Superior temporal gyrus (tissue), 1 donor: Measurements from ENCODE around the gene MPHOSPH9.

ENCODE experiments used
- DNase-seq: peaks from one replicate; pipeline ENCODE4 v3.0.0-alpha.2; 2016; ENCODE audit errors: extremely low spot score

Gene MPHOSPH9

DNA sequence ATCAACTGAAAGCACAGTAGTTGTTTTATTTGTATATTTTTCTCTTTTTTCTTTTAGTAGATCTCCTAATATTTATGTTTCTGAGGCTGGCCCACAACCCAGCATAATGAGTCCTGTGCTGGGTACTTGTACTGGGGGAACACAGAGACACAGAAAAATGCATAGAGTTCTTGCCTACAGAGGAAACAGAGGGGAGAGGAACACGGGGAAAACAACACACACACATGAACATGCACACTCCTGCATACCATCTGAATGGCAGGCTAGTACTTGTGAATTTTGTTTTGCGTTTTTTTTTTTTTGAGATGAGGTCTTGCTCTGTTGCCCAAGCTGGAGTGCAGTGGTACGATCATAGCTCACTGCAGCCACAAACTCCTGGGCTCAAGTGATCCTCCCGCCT lies 103.3 kb downstream of the MPHOSPH9 start:
- DNase-seq: no peak

DNA sequence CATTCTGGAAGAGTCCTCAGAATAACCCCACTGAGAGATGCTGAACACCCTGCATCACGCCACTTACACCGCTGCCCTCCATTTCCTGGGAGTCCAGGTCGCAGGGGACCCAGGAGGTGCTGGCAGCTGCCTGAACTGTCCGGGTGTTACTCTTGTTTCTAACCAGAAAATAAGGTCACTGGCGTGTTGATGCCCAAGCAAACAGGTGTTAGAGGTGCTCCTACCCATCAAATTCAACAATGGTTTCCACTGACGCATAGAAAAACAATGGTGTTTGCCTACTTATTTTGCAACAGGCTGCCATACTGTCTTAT lies 105.8 kb downstream of the MPHOSPH9 start:
- no peak for DNase-seq

- DNase-seq: no peak
Measured at GRCh38 chr12:123126294-123127181, 106.4 kb downstream of the MPHOSPH9 start.

- no peak for DNase-seq
Measured at GRCh38 chr12:123122626-123123025, 110.3 kb downstream of the MPHOSPH9 start.

DNA sequence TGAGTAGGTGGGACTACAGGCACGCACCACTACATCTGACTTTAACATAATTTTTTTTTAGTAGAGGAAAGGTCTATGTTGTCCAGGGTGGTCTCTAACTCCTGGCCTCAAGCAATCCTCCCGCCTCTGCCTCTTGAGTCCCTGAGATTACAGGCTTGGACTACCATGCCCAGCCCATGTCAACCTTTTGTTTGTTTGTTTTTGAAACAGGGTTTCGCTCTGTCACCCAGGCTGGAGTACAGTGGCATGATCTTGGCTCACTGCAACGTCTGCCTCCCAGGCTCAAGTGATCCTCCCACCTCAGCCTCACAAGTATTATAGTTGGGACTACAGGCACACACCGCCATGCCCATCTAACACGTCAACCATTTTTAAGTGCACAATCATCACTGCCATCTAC lies 111.3 kb downstream of the MPHOSPH9 start:
- DNase-seq: no peak

- DNase-seq: no peak
Measured at GRCh38 chr12:123120452-123121166, 112.3 kb downstream of the MPHOSPH9 start.

- no peak for DNase-seq
Measured at GRCh38 chr12:123119808-123120207, 113.1 kb downstream of the MPHOSPH9 start.

- no peak for DNase-seq
Measured at GRCh38 chr12:123118497-123118896, 114.4 kb downstream of the MPHOSPH9 start.

GRCh38 chr12:123115409-123116121 lies 117.4 kb downstream of the MPHOSPH9 start:
- peak; percentile 83 for DNase-seq

- no peak for DNase-seq
Measured at GRCh38 chr12:123114304-123115083, 118.4 kb downstream of the MPHOSPH9 start.

DNA sequence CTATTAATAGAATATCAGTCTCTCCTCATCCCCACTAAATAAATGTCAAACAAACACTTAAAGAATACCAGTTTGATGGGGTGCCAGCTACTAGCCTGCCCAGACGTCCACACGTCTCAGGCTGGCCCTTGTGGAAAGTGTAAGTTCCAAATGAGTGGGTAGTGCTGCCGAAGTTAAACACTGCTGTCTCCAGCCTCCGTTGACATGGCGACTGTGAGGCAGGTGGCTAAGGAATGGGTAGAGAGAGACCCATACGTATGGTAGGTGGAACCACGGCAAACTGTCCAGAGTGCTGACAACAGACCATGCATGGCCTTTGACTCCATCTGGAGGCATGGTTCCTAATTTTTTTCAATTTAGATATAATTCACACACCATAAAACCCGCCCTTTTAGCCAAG lies 119.9 kb downstream of the MPHOSPH9 start:
- no peak for DNase-seq

DNA sequence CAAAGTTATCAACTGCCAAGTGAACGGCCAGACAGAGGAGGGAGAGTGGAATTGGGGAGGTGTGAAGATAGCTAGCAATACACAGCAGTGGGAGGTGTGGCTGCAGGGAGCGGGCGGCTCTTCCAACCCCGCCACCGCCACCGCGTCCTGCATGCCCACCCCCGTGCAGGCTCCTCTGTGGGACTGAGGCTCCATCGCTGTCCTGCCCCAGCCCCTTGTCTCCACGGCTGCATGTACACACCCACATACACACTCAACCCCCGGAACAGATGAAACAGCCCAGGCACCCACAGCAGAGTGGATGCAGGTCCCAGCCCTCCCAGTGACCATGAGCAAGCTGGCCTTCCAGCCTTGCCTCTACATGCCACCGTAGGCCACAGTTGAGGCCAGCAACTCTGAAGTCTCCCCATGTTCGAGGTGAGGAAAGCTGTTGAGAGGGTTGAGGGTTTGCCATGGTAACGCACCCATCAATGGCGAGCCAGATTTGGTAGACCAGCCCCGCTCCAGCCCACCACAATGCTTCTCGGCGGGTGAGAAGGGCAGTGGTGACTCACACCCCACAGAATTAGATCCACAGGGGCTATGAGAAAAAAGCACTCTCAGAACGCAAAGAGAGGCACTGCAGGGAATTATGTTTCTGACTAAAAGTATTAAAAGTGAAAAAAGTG lies 121.3 kb downstream of the MPHOSPH9 start:
- DNase-seq: no peak

- DNase-seq: no peak
Measured at GRCh38 chr12:123109319-123109772, 123.6 kb downstream of the MPHOSPH9 start.

GRCh38 chr12:123108682-123109066 lies 124.3 kb downstream of the MPHOSPH9 start:
- no peak for DNase-seq

DNA sequence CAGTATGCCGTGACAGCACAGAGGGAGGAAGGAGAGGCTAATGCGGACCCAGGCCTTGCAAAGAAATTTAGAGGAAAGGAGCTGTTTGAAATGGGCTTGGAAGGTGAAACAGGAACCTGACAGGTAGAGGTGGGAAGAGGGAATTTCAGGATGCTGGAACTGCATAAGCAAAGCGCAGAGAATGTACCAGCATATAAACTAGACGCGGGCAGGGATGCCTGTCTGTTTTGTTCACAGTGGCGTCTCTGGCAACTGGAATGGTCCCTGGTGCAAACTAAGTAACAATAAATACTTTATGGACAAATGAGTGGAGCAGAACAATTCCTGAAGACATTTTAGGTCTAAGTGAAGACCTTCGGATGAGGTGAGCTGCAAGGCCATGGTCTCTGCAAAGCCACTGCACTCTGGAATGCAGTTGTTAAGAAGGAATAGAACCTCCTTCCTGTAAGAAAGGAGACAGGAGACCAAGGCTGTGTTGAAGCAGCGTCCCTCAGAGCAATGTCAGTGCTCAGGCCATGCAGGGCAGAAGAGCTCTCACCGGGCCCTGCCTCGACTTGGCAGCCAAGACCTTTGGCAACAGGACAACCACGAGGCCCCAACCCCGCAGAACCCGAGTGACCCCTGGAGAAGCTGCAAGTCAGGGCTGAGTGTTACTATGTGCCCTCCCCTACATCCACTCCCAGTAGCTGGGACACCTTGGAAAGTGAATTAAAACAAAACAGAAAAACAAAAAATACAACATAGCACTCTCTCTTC lies 124.8 kb downstream of the MPHOSPH9 start:
- DNase-seq: no peak

DNA sequence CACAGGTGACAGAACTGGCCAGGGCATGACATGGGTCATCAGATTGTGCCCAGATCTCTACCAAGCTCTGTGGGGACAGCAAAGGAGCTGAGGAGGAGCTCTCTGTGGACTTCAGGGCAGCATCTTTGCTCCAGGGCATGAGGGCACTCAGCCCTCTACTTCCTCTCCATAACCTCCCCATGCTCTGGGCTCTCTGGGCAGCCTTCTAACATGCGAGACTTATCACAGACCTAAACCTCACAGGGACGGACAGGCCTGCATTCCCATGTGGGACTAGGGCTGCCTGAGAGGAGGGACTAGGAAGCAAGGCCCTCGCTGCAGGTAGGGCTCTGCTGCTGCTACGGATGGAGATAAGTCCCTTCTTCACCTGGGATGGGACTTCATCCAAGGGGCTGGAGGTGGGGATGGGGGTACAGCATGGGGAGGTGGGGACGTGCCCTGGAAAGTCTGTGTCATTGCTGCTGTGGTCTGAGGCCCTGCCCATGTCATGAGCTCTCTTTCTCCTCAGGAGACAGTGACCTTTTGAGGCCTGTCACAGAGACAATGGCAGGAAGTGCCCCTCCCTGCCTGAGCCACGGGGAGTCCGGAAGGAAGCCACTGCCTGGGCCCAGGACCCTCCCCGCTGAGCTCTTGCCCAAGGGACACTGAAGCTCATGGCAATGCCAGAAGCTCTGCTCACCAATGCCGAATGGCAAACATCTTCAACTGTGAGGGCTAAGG lies 126.1 kb downstream of the MPHOSPH9 start:
- no peak for DNase-seq

- no peak for DNase-seq
Measured at GRCh38 chr12:123105211-123105826, 127.6 kb downstream of the MPHOSPH9 start.

DNA sequence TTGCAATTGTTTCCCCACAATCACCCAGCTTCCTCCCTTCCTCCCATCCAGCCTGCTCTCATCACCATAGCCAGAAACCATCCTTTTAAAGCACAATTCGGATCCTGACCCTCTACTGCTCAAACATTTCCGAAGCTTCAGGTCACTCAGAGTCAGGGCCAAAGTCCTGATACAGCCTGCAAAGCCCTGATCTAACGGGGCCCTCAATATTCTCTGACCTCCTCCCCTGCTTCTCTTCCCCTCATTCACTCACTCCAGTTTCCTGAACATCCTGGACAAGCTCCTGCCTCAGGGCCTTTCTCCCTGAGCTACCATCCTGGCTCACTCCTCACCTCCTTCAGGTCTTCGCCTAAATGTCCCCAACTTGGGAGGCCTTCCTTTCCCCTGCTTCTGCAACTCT lies 128.1 kb downstream of the MPHOSPH9 start:
- no peak for DNase-seq
